Measurements from ENCODE around the gene VWC2L.
A peak's percentile ranks its signal among the peaks of the same experiment; 100 is the strongest.

The VWC2L gene

GRCh38 chr2:214465363-214466146 lies 54.7 kb downstream of the VWC2L start:
- DNase-seq (ENCODE audit: insufficient read length, low spot score) (no peak), FAIRE-seq (no peak)
- TF ChIP-seq CTCF (IDR thresholded peaks at IDR 0.05; ENCODE audit: insufficient read depth, missing control alignments) = no peak

- no peak for DNase-seq (ENCODE audit: insufficient read length, low spot score)
- TF ChIP-seq CTCF (IDR thresholded peaks at IDR 0.05; ENCODE audit: insufficient read depth, missing control alignments) = no peak
- FAIRE-seq = peak; percentile 44
Measured at GRCh38 chr2:214469728-214470127, 58.9 kb downstream of the VWC2L start.

- no peak for FAIRE-seq
Measured at GRCh38 chr2:214471382-214471781, 60.5 kb downstream of the VWC2L start.

GRCh38 chr2:214471990-214472389 lies 61.1 kb downstream of the VWC2L start:
- DNase-seq (ENCODE audit: insufficient read length, low spot score) (no peak), FAIRE-seq (no peak)
- no peak for TF ChIP-seq CTCF (IDR thresholded peaks at IDR 0.05; ENCODE audit: insufficient read depth, missing control alignments)

More at GRCh38 chr2:214471382-214471781, 60.5 kb downstream of the VWC2L start:
- DNase-seq (ENCODE audit: insufficient read length, low spot score) = no peak
- TF ChIP-seq CTCF (IDR thresholded peaks at IDR 0.05; ENCODE audit: insufficient read depth, missing control alignments) = no peak

GRCh38 chr2:214477305-214477704 lies 66.5 kb downstream of the VWC2L start:
- no peak for FAIRE-seq
- DNase-seq (ENCODE audit: insufficient read length, low spot score) = no peak
- no peak for TF ChIP-seq CTCF (IDR thresholded peaks at IDR 0.05; ENCODE audit: insufficient read depth, missing control alignments)

GRCh38 chr2:214481204-214481603 lies 70.3 kb downstream of the VWC2L start:
- DNase-seq (ENCODE audit: insufficient read length, low spot score) (no peak), FAIRE-seq (no peak)
- TF ChIP-seq CTCF (IDR thresholded peaks at IDR 0.05; ENCODE audit: insufficient read depth, missing control alignments) = no peak

- TF ChIP-seq CTCF (IDR thresholded peaks at IDR 0.05; ENCODE audit: insufficient read depth, missing control alignments) = no peak
- DNase-seq (ENCODE audit: insufficient read length, low spot score) = no peak
- FAIRE-seq = no peak
Measured at GRCh38 chr2:214482728-214483127, 71.9 kb downstream of the VWC2L start.
